Ovary (tissue), 3 donors: ENCODE measurements around the gene KIF15.

Source experiments
- EP300 ChIP-seq: sonication (generic); formaldehyde crosslinking; IDR thresholded peaks from one replicate; pipeline ENCODE4 v1.6.1; 2017; ENCODE audit warnings: antibody characterized with exemption
- POLR2A ChIP-seq: fragments of 450-650 bp; IDR thresholded peaks from one replicate; pipeline ENCODE4 v1.6.1; 2017; ENCODE audit warnings: antibody characterized with exemption, mild to moderate bottlenecking, moderate library complexity
- TF ChIP-seq, protein P1 (sequence below), 3 donors: fragments of 450-650 bp in 2 of 3; fragments of 200-600 bp in 1 of 3; IDR thresholded peaks; one replicate each; pipeline versions ENCODE4 v1.5.1 to v1.8.0; 2016 to 2022; ENCODE audit warnings: antibody characterized with exemption in 3 of 3, mild to moderate bottlenecking in 1 of 3
- donor health status: DM: no; HTN: no; CAD: no.

DNA sequence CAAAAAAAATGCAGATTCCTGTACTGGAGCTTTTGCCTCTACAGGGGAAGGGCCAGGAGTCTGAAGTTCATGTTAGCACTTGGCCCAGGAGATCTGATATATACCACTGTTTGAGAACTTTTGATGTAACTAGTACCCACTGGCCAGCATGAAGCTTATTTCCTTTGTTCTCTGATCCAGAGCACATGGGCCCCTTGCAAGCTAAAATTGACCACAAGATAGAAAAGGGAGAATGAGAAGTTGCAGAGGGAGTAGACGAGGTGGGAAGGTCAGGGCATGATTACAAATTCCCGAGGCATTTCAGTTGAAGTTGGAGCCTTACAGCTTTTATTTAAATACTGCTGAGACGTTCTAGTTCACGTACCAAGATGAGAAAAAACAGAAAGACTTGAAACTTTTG is 141.0 kb downstream of the KIF15 start:
- TF ChIP-seq, protein P1, sequence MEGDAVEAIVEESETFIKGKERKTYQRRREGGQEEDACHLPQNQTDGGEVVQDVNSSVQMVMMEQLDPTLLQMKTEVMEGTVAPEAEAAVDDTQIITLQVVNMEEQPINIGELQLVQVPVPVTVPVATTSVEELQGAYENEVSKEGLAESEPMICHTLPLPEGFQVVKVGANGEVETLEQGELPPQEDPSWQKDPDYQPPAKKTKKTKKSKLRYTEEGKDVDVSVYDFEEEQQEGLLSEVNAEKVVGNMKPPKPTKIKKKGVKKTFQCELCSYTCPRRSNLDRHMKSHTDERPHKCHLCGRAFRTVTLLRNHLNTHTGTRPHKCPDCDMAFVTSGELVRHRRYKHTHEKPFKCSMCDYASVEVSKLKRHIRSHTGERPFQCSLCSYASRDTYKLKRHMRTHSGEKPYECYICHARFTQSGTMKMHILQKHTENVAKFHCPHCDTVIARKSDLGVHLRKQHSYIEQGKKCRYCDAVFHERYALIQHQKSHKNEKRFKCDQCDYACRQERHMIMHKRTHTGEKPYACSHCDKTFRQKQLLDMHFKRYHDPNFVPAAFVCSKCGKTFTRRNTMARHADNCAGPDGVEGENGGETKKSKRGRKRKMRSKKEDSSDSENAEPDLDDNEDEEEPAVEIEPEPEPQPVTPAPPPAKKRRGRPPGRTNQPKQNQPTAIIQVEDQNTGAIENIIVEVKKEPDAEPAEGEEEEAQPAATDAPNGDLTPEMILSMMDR (IDR thresholded peaks at IDR 0.05) = no peak
- TF ChIP-seq POLR2A (no peak), EP300 (no peak)
